Right atrium auricular region (tissue), 2 donors: ENCODE results near the gene TMEM169. TPM values are rescaled to one million over a fixed set of nuclear protein-coding genes. Genes with fewer than 3 reads are reported as not detected.

Source experiments
- DNase-seq: peaks from one replicate; pipeline ENCODE4 v3.0.0-alpha.2; 2019; ENCODE audit warnings: low spot score
- H3K27ac ChIP-seq, 2 donors: fragments of 200-600 bp; sonication (generic); 1 replicate in 1 of 2; 2 replicates in 1 of 2; pipeline ENCODE4 v1.5.1; 2016 to 2019
- H3K27me3 ChIP-seq, 2 donors: fragments of 200-600 bp; sonication (generic); one replicate each; pipeline versions ENCODE4 v1.5.1 to v1.6.0; 2017 to 2019
- H3K36me3 ChIP-seq: fragments of 200-600 bp; sonication (generic); one replicate; pipeline ENCODE4 v1.5.1; 2016
- H3K4me1 ChIP-seq, 2 donors: fragments of 200-600 bp; sonication (generic); one replicate each; pipeline versions ENCODE4 v1.5.1 to v1.6.0; 2017 to 2019
- H3K4me3 ChIP-seq, 2 donors: fragments of 200-600 bp; sonication (generic); 1 replicate in 1 of 2; 2 replicates in 1 of 2; pipeline ENCODE4 v1.5.1; 2017 to 2019; ENCODE audit warnings: mild to moderate bottlenecking in 1 of 2, moderate library complexity in 1 of 2
- H3K9me3 ChIP-seq, 2 donors: fragments of 200-600 bp; sonication (generic); one replicate each; pipeline ENCODE4 v1.5.1; 2019
- total RNA-seq, 2 donors: library from RNA; depleted of rRNA; stranded (reverse); fragments of >200 nt; gene quantifications; one replicate each; pipeline ENCODE4 v1.1.0, GENCODE V29; 2016
- TF ChIP-seq, protein P1 (sequence below), 2 donors: fragments of 200-600 bp; sonication (generic); IDR thresholded peaks; one replicate each; pipeline ENCODE4 v1.5.1; 2019; ENCODE audit warnings: antibody characterized with exemption in 2 of 2

Gene TMEM169, protein sequence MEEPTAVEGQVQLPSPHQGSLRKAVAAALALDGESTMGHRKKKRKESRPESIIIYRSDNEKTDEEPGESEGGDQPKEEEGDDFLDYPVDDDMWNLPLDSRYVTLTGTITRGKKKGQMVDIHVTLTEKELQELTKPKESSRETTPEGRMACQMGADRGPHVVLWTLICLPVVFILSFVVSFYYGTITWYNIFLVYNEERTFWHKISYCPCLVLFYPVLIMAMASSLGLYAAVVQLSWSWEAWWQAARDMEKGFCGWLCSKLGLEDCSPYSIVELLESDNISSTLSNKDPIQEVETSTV
- total RNA-seq = under 1 TPM; 0.26 to 0.94 TPM

DNA sequence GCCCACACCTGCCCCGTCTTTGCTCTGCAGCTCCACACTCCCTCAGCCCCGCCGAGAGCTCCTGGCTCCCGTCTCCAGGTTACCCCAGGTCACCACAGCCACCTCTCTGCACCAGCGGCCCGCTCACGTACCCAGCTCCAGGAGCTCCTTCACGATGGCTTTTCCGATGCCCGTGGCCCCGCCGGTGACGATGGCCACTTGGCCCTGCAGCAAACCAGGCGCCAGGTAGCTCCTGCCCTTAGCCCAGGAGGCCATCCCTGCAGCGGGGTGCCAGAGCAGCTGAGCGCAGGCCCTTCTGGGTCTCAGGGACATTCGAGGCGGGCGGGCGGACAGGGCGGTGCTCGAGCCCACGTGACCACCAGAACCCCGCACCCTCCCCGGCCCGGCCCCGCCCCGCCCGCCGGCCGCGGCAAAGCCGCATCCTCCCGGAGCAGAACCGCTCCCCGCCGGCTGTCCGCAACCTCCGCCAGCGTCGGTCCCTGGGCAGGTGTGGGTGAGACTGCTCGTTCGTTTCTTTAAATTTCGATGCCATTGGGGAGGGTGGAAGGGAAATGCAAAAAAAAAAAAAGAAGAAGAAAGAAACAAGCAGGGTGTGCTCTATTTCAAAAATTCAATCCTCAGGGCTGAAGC, at the start of gene TMEM169, which contains the start of gene PECR:
Gene TMEM169, plus strand, starts transcription at position 433 of the 630 bp plus-strand sequence. CDS start 14,045 bp downstream, outside the sequence.
Gene PECR, minus strand, starts transcription at position 323 of the 630 bp plus-strand sequence. Its CDS starts 68 bp downstream, at position 255.
- peaks cover 0 to 14% of the 10 kb centered on the region in 2 donors for H3K4me1 ChIP-seq
- H3K9me3 ChIP-seq = no peaks in the 10 kb centered on the region
- peak within 1 kb of the TSS in 1 of 2 donors; percentile 42 for H3K27ac ChIP-seq
- TF ChIP-seq, protein P1, sequence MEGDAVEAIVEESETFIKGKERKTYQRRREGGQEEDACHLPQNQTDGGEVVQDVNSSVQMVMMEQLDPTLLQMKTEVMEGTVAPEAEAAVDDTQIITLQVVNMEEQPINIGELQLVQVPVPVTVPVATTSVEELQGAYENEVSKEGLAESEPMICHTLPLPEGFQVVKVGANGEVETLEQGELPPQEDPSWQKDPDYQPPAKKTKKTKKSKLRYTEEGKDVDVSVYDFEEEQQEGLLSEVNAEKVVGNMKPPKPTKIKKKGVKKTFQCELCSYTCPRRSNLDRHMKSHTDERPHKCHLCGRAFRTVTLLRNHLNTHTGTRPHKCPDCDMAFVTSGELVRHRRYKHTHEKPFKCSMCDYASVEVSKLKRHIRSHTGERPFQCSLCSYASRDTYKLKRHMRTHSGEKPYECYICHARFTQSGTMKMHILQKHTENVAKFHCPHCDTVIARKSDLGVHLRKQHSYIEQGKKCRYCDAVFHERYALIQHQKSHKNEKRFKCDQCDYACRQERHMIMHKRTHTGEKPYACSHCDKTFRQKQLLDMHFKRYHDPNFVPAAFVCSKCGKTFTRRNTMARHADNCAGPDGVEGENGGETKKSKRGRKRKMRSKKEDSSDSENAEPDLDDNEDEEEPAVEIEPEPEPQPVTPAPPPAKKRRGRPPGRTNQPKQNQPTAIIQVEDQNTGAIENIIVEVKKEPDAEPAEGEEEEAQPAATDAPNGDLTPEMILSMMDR (IDR thresholded peaks at IDR 0.05) = no peak
- H3K36me3 ChIP-seq = no peaks in the 10 kb centered on the region
- peak; percentile 77 for DNase-seq
- H3K27me3 ChIP-seq = no peaks in the 10 kb centered on the region
- peak within 1 kb of the TSS; percentile 65 to 72 for H3K4me3 ChIP-seq

DNA sequence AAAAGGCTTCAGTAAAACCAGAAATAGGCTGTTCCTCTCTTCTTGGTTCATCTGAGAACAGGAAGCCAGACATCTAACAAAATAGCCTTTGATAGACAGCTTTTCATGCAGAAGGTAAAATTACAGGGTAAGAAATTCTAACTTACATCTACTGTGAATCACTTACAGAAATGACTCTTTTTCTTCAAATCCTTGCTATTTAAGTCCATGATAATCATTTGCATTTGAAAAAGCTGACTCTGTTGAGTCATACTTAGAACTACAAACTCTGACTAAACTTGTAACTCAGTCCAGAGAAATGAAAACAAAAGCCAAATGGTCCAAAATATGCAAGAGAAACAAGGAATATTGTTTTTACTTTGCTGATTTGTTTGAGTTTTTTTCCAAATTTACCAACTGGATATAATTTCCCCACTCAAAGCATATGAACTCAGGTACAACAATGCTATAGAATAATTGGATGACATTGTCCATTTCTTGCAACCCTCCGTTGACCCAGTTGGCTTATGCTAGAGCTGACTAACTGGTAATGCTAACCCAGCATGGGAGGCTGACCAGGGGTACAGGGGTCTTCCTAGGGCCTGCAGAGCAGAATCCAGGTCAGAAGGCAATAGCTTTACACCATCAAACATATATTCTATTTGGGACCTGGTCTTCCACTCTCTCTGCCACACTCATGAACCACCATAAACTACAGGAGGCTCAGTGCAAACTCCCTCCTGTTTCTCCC, 49.6 kb upstream of the TMEM169 start:
- no peak overlapping the region for H3K4me3 ChIP-seq
- H3K4me1 ChIP-seq = no peaks in the 10 kb centered on the region
- no peaks in the 10 kb centered on the region for H3K9me3 ChIP-seq
- TF ChIP-seq, protein P1 (IDR thresholded peaks at IDR 0.05) = no peak
- no peak for DNase-seq
- no peaks in the 10 kb centered on the region for H3K36me3 ChIP-seq
- no peaks in the 10 kb centered on the region for H3K27me3 ChIP-seq
- H3K27ac ChIP-seq = no peak overlapping the region

DNA sequence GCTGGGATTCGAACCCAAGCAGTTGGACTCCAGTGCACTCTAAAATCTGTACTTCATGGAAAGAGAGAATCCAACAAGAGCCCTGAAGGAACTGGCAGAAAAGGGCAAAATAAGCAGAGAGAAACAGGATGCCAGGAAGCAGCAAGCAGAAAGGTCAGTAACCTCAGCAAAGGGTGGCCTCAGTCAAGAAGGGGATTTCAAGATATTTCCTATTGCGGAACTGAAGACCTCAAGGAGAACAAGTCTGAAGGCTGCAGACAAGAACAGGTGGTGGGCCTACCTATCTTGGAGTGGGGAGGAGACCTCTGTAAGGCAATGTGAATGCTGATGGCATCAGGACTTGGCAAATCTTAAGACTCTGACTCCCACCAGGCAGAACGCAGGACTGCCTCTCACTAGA, 48.3 kb upstream of the TMEM169 start:
- H3K27me3 ChIP-seq = no peaks in the 10 kb centered on the region
- no peak for DNase-seq
- no peak overlapping the region for H3K27ac ChIP-seq
- H3K4me1 ChIP-seq = no peaks in the 10 kb centered on the region
- TF ChIP-seq, protein P1 (IDR thresholded peaks at IDR 0.05) = no peak
- H3K36me3 ChIP-seq = no peaks in the 10 kb centered on the region
- no peaks in the 10 kb centered on the region for H3K9me3 ChIP-seq
- no peak overlapping the region for H3K4me3 ChIP-seq

DNA sequence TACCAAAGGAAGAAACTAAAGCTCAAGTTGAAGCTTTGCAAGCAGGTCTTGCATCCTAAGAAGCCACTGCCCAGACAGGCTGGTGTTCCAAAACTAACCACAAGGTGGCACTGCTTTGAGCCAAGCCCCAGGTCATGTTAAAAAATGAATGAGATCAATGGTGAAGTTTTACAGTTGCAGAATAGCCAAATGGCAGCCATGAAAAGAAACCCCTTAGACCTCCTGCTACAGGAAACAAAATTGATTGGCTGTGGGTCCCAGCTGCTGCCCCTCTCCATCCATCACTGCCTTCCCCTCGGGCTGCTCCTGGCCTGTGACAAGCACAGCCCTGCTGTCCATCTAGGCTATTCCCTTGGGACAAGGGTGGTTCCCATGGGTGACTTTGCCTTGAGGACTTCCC, 47.7 kb upstream of the TMEM169 start:
- no peaks in the 10 kb centered on the region for H3K9me3 ChIP-seq
- TF ChIP-seq, protein P1 (IDR thresholded peaks at IDR 0.05) = peak; percentile 78 to 92
- no peak overlapping the region for H3K27ac ChIP-seq
- H3K27me3 ChIP-seq = no peaks in the 10 kb centered on the region
- no peaks in the 10 kb centered on the region for H3K36me3 ChIP-seq
- peak; percentile 68 for DNase-seq
- no peaks in the 10 kb centered on the region for H3K4me1 ChIP-seq
- no peak overlapping the region for H3K4me3 ChIP-seq

DNA sequence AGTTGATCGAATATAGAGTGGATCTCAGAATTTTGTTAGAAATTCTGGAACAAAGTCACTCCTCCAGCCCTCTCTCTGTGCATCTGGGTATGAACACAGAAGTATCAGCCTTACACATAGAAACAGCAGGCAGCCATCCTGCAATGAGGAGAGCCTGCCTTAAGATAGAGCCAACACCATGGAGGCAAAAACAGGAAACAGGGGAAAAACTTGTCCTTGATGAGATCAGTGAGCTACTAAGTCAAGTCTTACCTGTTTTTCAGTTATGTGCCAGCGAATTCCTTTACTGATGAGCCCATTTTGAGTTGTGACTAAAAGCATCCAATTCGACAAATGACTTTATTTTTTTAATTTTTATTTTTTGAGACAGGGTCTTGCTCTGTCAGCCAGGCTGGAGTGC, 41.8 kb upstream of the TMEM169 start:
- Histone ChIP-seq H3K36me3 (no peaks in the 10 kb centered on the region), H3K27me3 (no peaks in the 10 kb centered on the region), H3K4me1 (no peaks in the 10 kb centered on the region), H3K4me3 (no peak overlapping the region), H3K27ac (no peak overlapping the region), H3K9me3 (no peaks in the 10 kb centered on the region)
- DNase-seq = no peak
- TF ChIP-seq, protein P1 (IDR thresholded peaks at IDR 0.05) = no peak
